ENCODE data around the gene CLBA1. TPM values are rescaled to one million over a fixed set of nuclear protein-coding genes. Genes with fewer than 3 reads are reported as not detected.
A peak's percentile ranks its signal among the peaks of the same experiment; 100 is the strongest.

The CLBA1 gene
- total and polyA plus RNA-seq, 9 of the 15 experiments (the other 6 are each of a cell fraction or from before 2014, with no cell fraction given): 0.04 to 3.9 (median 2.6) TPM

GRCh38 chr14:104956290-104956890 is 29.2 kb upstream of the CLBA1 start:
- Histone ChIP-seq H3K36me3 (ENCODE audit: control insufficient read depth, insufficient read depth, low read length) (no peaks in the 10 kb centered on the region), H3K4me2 (ENCODE audit: insufficient read depth, low read length) (no peak overlapping the region), H3K9ac (ENCODE audit: insufficient read depth in 1 of 2, low read depth in 2 of 2, low read length in 2 of 2) (peak overlapping the region in 1 of 2 experiments; percentile 7; a peak in 1 of 4 replicates), H3K79me2 (ENCODE audit: control insufficient read depth, insufficient read depth, low read length) (no peaks in the 10 kb centered on the region), H3K27me3 (ENCODE audit: control insufficient read depth in 2 of 2, insufficient read depth in 2 of 2, low read length in 2 of 2) (peaks cover 14 to 56% of the 10 kb centered on the region in 2 experiments), H3K9me1 (ENCODE audit: control insufficient read depth, insufficient read depth, low read length) (no peaks in the 10 kb centered on the region), H4K20me1 (replicated peaks; ENCODE audit: control insufficient read depth, insufficient read depth, low read length) (no peaks in the 10 kb centered on the region), H2AFZ (ENCODE audit: low read depth, low read length) (no peak overlapping the region), H3K4me3 (no peak overlapping the region), H3K9me3 (replicated peaks; ENCODE audit: control insufficient read depth, insufficient read depth, low read depth, low read length) (no peaks in the 10 kb centered on the region), H3K4me1 (replicated peaks in 1 of 2; ENCODE audit: control insufficient read depth in 2 of 2, insufficient read depth in 2 of 2, low read length in 2 of 2) (peaks cover 0 to 4% of the 10 kb centered on the region in 2 experiments; a peak in 1 of 5 replicates), H3K27ac (ENCODE audit: extremely low read depth, low read depth, low read length) (no peak overlapping the region)
- ChIA-PET POLR2A (interaction anchor here (0.7 kb wide), 1 partner anchor 65 kb away, joined by 3 read pairs; no protein-coding TSS in a partner anchor), CTCF (ENCODE audit: low intra/inter-chr PET ratio) (no interaction called here)
- intact Hi-C loops (cut with micrococcal nuclease): no loop called here
- ATAC-seq: no peak
- FAIRE-seq: no peak
- no TSS peak for BruUV-seq (replicated peaks)
- DNase-seq (ENCODE audit: extremely low read depth in 1 of 4, low spot score in 3 of 4): no peak
- no peak for TF ChIP-seq PRPF4 (IDR thresholded peaks at IDR 0.05; ENCODE audit: insufficient read depth, low read depth, low read length, poor library complexity, severe bottlenecking)
- no peak for TF ChIP-seq MLLT1 (IDR thresholded peaks at IDR 0.05)
- 3% methylated on average over 11 of the region's 14 CpGs for WGBS (ENCODE audit: insufficient coverage, low coverage, missing lambda C conversion rate)
- in situ Hi-C loops (cut with MboI): no loop called here

All from K562 (cell line).